ENCODE measurements around the gene CLEC4D. TPM values are rescaled to one million over a fixed set of nuclear protein-coding genes. Genes with fewer than 3 reads are reported as not detected.

Gene CLEC4D
- total RNA-seq, 1 experiment from 2014 or later = 0.42 TPM

- DNase-seq = no peak
Observed at GRCh38 chr12:8532045-8532444, 18.7 kb downstream of the CLEC4D start.

More at GRCh38 chr12:8532045-8532444, 18.7 kb downstream of the CLEC4D start:
- Histone ChIP-seq H3K56ac (ENCODE audit: insufficient read length, low read depth, low read length) (no peak overlapping the region), H4K91ac (ENCODE audit: insufficient read length, low read depth, low read length) (no peak overlapping the region), H3K9me3 (ENCODE audit: control insufficient read depth, low read depth, low read length) (no peaks in the 10 kb centered on the region), H3K79me1 (ENCODE audit: insufficient read depth, low read depth, low read length, poor library complexity, severe bottlenecking) (no peaks in the 10 kb centered on the region), H2BK15ac (ENCODE audit: low read depth, low read length) (no peak overlapping the region), H4K5ac (ENCODE audit: insufficient read length, low read depth, low read length) (no peak overlapping the region), H4K20me1 (ENCODE audit: control insufficient read depth, insufficient read depth, insufficient read length) (no peaks in the 10 kb centered on the region), H4K8ac (replicated peaks; ENCODE audit: insufficient read length, low read depth, low read length) (no peak overlapping the region), H2BK5ac (ENCODE audit: insufficient read length, low read length) (no peak overlapping the region), H3K4ac (ENCODE audit: low read depth, low read length) (no peak overlapping the region), H2BK12ac (ENCODE audit: insufficient read length, low read depth, low read length) (no peak overlapping the region), H3K4me1 (ENCODE audit: insufficient read depth, low read length) (no peaks in the 10 kb centered on the region; the same call in 1 of the 2 replicates), H2BK120ac (ENCODE audit: low read depth, low read length, poor library complexity, severe bottlenecking) (no peak overlapping the region), H3K27ac (ENCODE audit: insufficient read length, low read depth, low read length) (no peak overlapping the region), H3K27me3 (ENCODE audit: insufficient read depth, low read length) (no peaks in the 10 kb centered on the region), H3K79me2 (ENCODE audit: insufficient read depth, low read length) (no peaks in the 10 kb centered on the region), H2AK5ac (ENCODE audit: insufficient read length, low read length) (no peak overlapping the region), H2AFZ (ENCODE audit: low read length) (no peak overlapping the region), H3K14ac (ENCODE audit: insufficient read depth, low read length) (no peak overlapping the region), H3K4me2 (ENCODE audit: insufficient read depth, insufficient read length, low read length) (no peak overlapping the region), H3K23me2 (ENCODE audit: insufficient read length, low read depth, low read length, poor library complexity, severe bottlenecking) (no peaks in the 10 kb centered on the region), H3K18ac (ENCODE audit: insufficient read length, low read depth, low read length) (no peak overlapping the region), H2BK20ac (ENCODE audit: low read depth, low read length, poor library complexity, severe bottlenecking) (no peak overlapping the region), H3T11ph (ENCODE audit: low read length) (no peak overlapping the region), H3K23ac (ENCODE audit: insufficient read length, low read depth, low read length) (no peak overlapping the region), H3K9ac (ENCODE audit: extremely low read depth, insufficient read length, low read length) (no peak overlapping the region)
- TF ChIP-seq CTCF (conservative IDR thresholded peaks at IDR 0.05) = no peak
- no peak overlapping the region for H3K27ac Mint-ChIP-seq
- H3K36me3 Mint-ChIP-seq (ENCODE audit: insufficient read depth in 1 of 3, low read depth in 3 of 3) = no peaks in the 10 kb centered on the region
- H3K4me1 Mint-ChIP-seq = peaks cover 7% of the 10 kb centered on the region in 2 experiments
- no peak overlapping the region for H3K4me3 Mint-ChIP-seq
- no peaks in the 10 kb centered on the region for H3K27me3 Mint-ChIP-seq (ENCODE audit: low read depth)
- H3K9me3 Mint-ChIP-seq = no peaks in the 10 kb centered on the region
- WGBS (ENCODE audit: extremely low coverage, insufficient read length, low lambda C conversion rate) = no CpG with 5 or more reads among the region's 7 CpGs
